K562 (cell line): ENCODE data around the gene ZC3H15. TPM values are rescaled to one million over a fixed set of nuclear protein-coding genes. Genes with fewer than 3 reads are reported as not detected.

Experiments used
- ATAC-seq: fragments of 200-7000 bp; cut with Tn5 transposase; 3 replicates; pipeline ENCODE4 v1.9.1; 2020; ENCODE audit warnings: moderate library complexity
- BruUV-seq: library from RNA; stranded (reverse); fragments of 400-500 nt; replicated peaks from 2 replicates; lab custom pipeline; 2021; lab: Mats Ljungman, UMichigan
- CTCF ChIA-PET: fragments of 300-600 bp; formaldehyde crosslinking; extraction: SDS; loops from one replicate; lab custom pipeline; 2021; ENCODE audit warnings: low intra/inter-chr PET ratio; lab: Yijun Ruan, JAX
- POLR2A ChIA-PET: fragments of 300-600, 350-650 bp; sonication (Branson Sonifier 250); formaldehyde crosslinking; extraction: SDS; loops from one replicate; lab custom pipeline; 2021; ENCODE audit warnings: antibody characterized with exemption, inconsistent platforms; lab: Yijun Ruan, JAX
- DNase-seq, 4 experiments: peaks; one replicate each; pipeline versions ENCODE4 v3.0.0 to v3.0.0-alpha.2; 2011 to 2018; ENCODE audit warnings: low spot score in 3 of 4, mixed read lengths in 3 of 4; ENCODE audit errors: extremely low read depth in 1 of 4
- FAIRE-seq: peaks from 2 replicates; lab custom pipeline; 2011; peaks lifted over from hg19 to GRCh38; lab: Jason Lieb, UNC
- H2AFZ ChIP-seq: 2 replicates; pipeline ENCODE4 v1.6.0; 2011; ENCODE audit warnings: low read depth, low read length, control low read depth, inconsistent platforms
- H3K27ac ChIP-seq: fragments of 200-600 bp; 3 replicates; pipeline ENCODE4 v1.8.0; 2011; ENCODE audit warnings: low read depth, mild to moderate bottlenecking, control low read depth, inconsistent platforms, low read length, moderate library complexity, mixed read lengths; ENCODE audit errors: extremely low read depth
- H3K27me3 ChIP-seq, 2 experiments: fragments of 300-600 bp in 1 of 2; 2 replicates in 1 of 2; 3 replicates in 1 of 2; pipeline versions ENCODE4 v1.6.0 to v1.8.0; 2011; ENCODE audit warnings: inconsistent platforms in 2 of 2, low read length in 2 of 2, mild to moderate bottlenecking in 1 of 2, mixed read lengths in 1 of 2, moderate library complexity in 1 of 2; ENCODE audit not compliant: control insufficient read depth in 2 of 2, insufficient read depth in 2 of 2
- H3K36me3 ChIP-seq: fragments of 300-600 bp; 3 replicates; pipeline ENCODE4 v1.8.0; 2011; ENCODE audit warnings: mild to moderate bottlenecking, low read length, inconsistent platforms; ENCODE audit not compliant: control insufficient read depth, insufficient read depth
- H3K4me1 ChIP-seq, 2 experiments: fragments of 200-600 bp in 1 of 2; replicated peaks in 1 of 2; 2 replicates in 1 of 2; 3 replicates in 1 of 2; pipeline versions ENCODE4 v1.5.1 to v1.8.0; 2011; ENCODE audit warnings: inconsistent platforms in 2 of 2, low read length in 2 of 2, mild to moderate bottlenecking in 1 of 2, mixed read lengths in 1 of 2, moderate library complexity in 1 of 2; ENCODE audit not compliant: control insufficient read depth in 2 of 2, insufficient read depth in 2 of 2
- H3K4me2 ChIP-seq: 2 replicates; pipeline ENCODE4 v1.6.1; 2011; ENCODE audit warnings: low read length, control low read depth, inconsistent platforms, mixed read lengths; ENCODE audit not compliant: insufficient read depth
- H3K4me3 ChIP-seq: fragments of 200-600 bp; sonication (generic), shearing (Covaris generic); 2 replicates; pipeline ENCODE4 v1.5.1; 2016; ENCODE audit warnings: control low read depth, inconsistent platforms
- H3K79me2 ChIP-seq: fragments of 200-600 bp; 3 replicates; pipeline ENCODE4 v1.8.0; 2011; ENCODE audit warnings: low read length, inconsistent platforms; ENCODE audit not compliant: control insufficient read depth, insufficient read depth
- H3K9ac ChIP-seq, 2 experiments: 2 replicates each; pipeline versions ENCODE4 v1.6.0 to v1.6.1; 2011; ENCODE audit warnings: low read depth in 2 of 2, low read length in 2 of 2, control low read depth in 1 of 2, inconsistent platforms in 1 of 2, mild to moderate bottlenecking in 1 of 2, mixed read lengths in 1 of 2; ENCODE audit not compliant: insufficient read depth in 1 of 2
- H3K9me1 ChIP-seq: one replicate; pipeline ENCODE4 v1.6.0; 2011; ENCODE audit warnings: inconsistent platforms, mild to moderate bottlenecking, low read length, moderate library complexity; ENCODE audit not compliant: control insufficient read depth, insufficient read depth
- H3K9me3 ChIP-seq: replicated peaks from 2 replicates; pipeline ENCODE4 v1.5.1; 2011; ENCODE audit warnings: low read depth, low read length, inconsistent platforms; ENCODE audit not compliant: control insufficient read depth, insufficient read depth
- H4K20me1 ChIP-seq: replicated peaks from 2 replicates; pipeline ENCODE4 v1.6.1; 2011; ENCODE audit warnings: low read length, inconsistent platforms, mixed read lengths; ENCODE audit not compliant: control insufficient read depth, insufficient read depth
- KLF1 ChIP-seq: fragments of 450-650 bp; IDR thresholded peaks from 2 replicates; pipeline ENCODE4 v1.6.1; 2016; ENCODE audit warnings: missing genetic modification characterization, missing compliant biosample characterization
- ZFPM2 ChIP-seq: fragments of 250-450 bp; sonication (Bioruptor Pico); IDR thresholded peaks from 2 replicates; pipeline ENCODE4 v1.5.1; 2022; ENCODE audit warnings: mild to moderate bottlenecking
- ZNF253 ChIP-seq: fragments of 250-450 bp; sonication (Bioruptor Pico); conservative IDR thresholded peaks from 2 replicates; pipeline ENCODE4 v1.6.1; 2021; ENCODE audit warnings: mild to moderate bottlenecking
- in situ Hi-C: fragments of 300-500 bp; cut with MboI; formaldehyde crosslinking; loops from 4 replicates; pipeline ENCODE4 v1.15.0; 2018; ENCODE audit warnings: inconsistent platforms, mixed read lengths
- intact Hi-C: fragments of 100-400 bp; cut with micrococcal nuclease; formaldehyde crosslinking; loops from 2 replicates; pipeline ENCODE4 v1.14.2; 2022
- polyA plus RNA-seq, 8 experiments: library from polyadenylated mRNA; depleted of rRNA in 4 of 8; stranded (reverse) in 5 of 8; unstranded in 3 of 8; fragments of >200 nt; fragmentation: Nextera tagmentation in 2 of 8; fragmentation: Illumina TruSeq in 1 of 8; extraction: Ambion mirVana in 2 of 8; extraction: Trizol in 1 of 8; gene quantifications; 2 replicates each; pipeline versions ENCODE4 v1.2.1 to v1.2.3, GENCODE V29; 2011 to 2014; ENCODE audit warnings: inconsistent platforms in 1 of 8, missing spikeins in 1 of 8
- total RNA-seq, 7 experiments: library from RNA; depleted of rRNA in 6 of 7; stranded (reverse); fragments of >200 nt in 6 of 7; fragmentation: Illumina TruSeq in 2 of 7; extraction: Trizol in 2 of 7; gene quantifications; 2 replicates each; pipeline versions ENCODE4 v1.2.1 to v1.2.3, GENCODE V29; 2011 to 2021; ENCODE audit warnings: low replicate concordance in 1 of 7
- TF ChIP-seq, protein P1 (sequence below): fragments of 450-650 bp; IDR thresholded peaks from 2 replicates; pipeline ENCODE4 v1.6.1; 2016; ENCODE audit warnings: mild to moderate bottlenecking, moderate library complexity
- TF ChIP-seq, protein P2 (sequence below): fragments of 450-650 bp; IDR thresholded peaks from 2 replicates; pipeline ENCODE4 v1.6.1; 2017; ENCODE audit warnings: antibody characterized with exemption, mild to moderate bottlenecking

ZC3H15 gene
- total and polyA plus RNA-seq, 9 of the 15 experiments (the other 6 are each of a cell fraction or from before 2014, with no cell fraction given): 132 to 286 (median 189) TPM

DNA sequence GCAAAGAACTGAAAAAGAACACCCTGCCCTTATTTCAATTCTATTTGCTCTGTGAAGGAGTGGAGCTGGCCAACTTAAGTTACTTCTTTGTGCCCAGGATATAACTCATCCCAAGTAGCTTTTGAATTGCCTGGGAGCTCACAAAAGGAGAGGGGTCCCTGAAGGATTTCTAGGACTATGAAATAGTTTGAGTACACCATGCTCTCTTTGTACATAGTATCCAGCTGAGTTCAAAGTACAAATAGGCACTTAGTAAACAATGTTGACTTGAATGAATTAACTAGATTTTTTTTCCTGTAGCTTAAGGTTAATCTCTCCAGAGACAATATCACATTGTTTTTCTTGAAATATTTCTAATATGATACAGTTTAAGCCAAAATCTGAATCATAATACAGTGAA lies 47.7 kb downstream of the ZC3H15 start:
- DNase-seq (no peak), FAIRE-seq (no peak), ATAC-seq (0 out of 3 replicates have a peak, but pooled peaks have one; percentile 5)
- H3K27me3 ChIP-seq: no peaks in the 10 kb centered on the region
- H3K36me3 ChIP-seq: no peaks in the 10 kb centered on the region
- H3K27ac ChIP-seq: no peak overlapping the region
- intact Hi-C loops: no loop called here
- 0 out of 2 replicates have a peak overlapping the region, but pooled peaks have one; percentile 73 for H2AFZ ChIP-seq
- ChIA-PET CTCF (no interaction called here), POLR2A (interaction anchor here (1.1 to 1.4 kb wide), 3 partner anchors 14 to 48 kb away, joined by 3 to 5 read pairs (median 3); partner anchors contain the start of gene ZC3H15)
- in situ Hi-C loops: no loop called here
- no peak overlapping the region for H3K4me2 ChIP-seq
- no peaks in the 10 kb centered on the region for H3K79me2 ChIP-seq
- no TSS peak for BruUV-seq
- no peaks in the 10 kb centered on the region for H3K9me1 ChIP-seq
- no peak overlapping the region for H3K9ac ChIP-seq
- no peaks in the 10 kb centered on the region for H4K20me1 ChIP-seq
- no peaks in the 10 kb centered on the region for H3K9me3 ChIP-seq
- H3K4me1 ChIP-seq: peaks cover 3 to 7% of the 10 kb centered on the region in 2 experiments; a peak in 3 of 5 replicates
- no peak overlapping the region for H3K4me3 ChIP-seq
- TF ChIP-seq, protein P1, sequence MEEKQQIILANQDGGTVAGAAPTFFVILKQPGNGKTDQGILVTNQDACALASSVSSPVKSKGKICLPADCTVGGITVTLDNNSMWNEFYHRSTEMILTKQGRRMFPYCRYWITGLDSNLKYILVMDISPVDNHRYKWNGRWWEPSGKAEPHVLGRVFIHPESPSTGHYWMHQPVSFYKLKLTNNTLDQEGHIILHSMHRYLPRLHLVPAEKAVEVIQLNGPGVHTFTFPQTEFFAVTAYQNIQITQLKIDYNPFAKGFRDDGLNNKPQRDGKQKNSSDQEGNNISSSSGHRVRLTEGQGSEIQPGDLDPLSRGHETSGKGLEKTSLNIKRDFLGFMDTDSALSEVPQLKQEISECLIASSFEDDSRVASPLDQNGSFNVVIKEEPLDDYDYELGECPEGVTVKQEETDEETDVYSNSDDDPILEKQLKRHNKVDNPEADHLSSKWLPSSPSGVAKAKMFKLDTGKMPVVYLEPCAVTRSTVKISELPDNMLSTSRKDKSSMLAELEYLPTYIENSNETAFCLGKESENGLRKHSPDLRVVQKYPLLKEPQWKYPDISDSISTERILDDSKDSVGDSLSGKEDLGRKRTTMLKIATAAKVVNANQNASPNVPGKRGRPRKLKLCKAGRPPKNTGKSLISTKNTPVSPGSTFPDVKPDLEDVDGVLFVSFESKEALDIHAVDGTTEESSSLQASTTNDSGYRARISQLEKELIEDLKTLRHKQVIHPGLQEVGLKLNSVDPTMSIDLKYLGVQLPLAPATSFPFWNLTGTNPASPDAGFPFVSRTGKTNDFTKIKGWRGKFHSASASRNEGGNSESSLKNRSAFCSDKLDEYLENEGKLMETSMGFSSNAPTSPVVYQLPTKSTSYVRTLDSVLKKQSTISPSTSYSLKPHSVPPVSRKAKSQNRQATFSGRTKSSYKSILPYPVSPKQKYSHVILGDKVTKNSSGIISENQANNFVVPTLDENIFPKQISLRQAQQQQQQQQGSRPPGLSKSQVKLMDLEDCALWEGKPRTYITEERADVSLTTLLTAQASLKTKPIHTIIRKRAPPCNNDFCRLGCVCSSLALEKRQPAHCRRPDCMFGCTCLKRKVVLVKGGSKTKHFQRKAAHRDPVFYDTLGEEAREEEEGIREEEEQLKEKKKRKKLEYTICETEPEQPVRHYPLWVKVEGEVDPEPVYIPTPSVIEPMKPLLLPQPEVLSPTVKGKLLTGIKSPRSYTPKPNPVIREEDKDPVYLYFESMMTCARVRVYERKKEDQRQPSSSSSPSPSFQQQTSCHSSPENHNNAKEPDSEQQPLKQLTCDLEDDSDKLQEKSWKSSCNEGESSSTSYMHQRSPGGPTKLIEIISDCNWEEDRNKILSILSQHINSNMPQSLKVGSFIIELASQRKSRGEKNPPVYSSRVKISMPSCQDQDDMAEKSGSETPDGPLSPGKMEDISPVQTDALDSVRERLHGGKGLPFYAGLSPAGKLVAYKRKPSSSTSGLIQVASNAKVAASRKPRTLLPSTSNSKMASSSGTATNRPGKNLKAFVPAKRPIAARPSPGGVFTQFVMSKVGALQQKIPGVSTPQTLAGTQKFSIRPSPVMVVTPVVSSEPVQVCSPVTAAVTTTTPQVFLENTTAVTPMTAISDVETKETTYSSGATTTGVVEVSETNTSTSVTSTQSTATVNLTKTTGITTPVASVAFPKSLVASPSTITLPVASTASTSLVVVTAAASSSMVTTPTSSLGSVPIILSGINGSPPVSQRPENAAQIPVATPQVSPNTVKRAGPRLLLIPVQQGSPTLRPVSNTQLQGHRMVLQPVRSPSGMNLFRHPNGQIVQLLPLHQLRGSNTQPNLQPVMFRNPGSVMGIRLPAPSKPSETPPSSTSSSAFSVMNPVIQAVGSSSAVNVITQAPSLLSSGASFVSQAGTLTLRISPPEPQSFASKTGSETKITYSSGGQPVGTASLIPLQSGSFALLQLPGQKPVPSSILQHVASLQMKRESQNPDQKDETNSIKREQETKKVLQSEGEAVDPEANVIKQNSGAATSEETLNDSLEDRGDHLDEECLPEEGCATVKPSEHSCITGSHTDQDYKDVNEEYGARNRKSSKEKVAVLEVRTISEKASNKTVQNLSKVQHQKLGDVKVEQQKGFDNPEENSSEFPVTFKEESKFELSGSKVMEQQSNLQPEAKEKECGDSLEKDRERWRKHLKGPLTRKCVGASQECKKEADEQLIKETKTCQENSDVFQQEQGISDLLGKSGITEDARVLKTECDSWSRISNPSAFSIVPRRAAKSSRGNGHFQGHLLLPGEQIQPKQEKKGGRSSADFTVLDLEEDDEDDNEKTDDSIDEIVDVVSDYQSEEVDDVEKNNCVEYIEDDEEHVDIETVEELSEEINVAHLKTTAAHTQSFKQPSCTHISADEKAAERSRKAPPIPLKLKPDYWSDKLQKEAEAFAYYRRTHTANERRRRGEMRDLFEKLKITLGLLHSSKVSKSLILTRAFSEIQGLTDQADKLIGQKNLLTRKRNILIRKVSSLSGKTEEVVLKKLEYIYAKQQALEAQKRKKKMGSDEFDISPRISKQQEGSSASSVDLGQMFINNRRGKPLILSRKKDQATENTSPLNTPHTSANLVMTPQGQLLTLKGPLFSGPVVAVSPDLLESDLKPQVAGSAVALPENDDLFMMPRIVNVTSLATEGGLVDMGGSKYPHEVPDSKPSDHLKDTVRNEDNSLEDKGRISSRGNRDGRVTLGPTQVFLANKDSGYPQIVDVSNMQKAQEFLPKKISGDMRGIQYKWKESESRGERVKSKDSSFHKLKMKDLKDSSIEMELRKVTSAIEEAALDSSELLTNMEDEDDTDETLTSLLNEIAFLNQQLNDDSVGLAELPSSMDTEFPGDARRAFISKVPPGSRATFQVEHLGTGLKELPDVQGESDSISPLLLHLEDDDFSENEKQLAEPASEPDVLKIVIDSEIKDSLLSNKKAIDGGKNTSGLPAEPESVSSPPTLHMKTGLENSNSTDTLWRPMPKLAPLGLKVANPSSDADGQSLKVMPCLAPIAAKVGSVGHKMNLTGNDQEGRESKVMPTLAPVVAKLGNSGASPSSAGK: no peak
- no peak for TF ChIP-seq KLF1 (tag)
- TF ChIP-seq ZNF253 (CRISPR knock-in tag): no peak
- no peak for TF ChIP-seq ZFPM2 (CRISPR knock-in tag)
- TF ChIP-seq, protein P2, sequence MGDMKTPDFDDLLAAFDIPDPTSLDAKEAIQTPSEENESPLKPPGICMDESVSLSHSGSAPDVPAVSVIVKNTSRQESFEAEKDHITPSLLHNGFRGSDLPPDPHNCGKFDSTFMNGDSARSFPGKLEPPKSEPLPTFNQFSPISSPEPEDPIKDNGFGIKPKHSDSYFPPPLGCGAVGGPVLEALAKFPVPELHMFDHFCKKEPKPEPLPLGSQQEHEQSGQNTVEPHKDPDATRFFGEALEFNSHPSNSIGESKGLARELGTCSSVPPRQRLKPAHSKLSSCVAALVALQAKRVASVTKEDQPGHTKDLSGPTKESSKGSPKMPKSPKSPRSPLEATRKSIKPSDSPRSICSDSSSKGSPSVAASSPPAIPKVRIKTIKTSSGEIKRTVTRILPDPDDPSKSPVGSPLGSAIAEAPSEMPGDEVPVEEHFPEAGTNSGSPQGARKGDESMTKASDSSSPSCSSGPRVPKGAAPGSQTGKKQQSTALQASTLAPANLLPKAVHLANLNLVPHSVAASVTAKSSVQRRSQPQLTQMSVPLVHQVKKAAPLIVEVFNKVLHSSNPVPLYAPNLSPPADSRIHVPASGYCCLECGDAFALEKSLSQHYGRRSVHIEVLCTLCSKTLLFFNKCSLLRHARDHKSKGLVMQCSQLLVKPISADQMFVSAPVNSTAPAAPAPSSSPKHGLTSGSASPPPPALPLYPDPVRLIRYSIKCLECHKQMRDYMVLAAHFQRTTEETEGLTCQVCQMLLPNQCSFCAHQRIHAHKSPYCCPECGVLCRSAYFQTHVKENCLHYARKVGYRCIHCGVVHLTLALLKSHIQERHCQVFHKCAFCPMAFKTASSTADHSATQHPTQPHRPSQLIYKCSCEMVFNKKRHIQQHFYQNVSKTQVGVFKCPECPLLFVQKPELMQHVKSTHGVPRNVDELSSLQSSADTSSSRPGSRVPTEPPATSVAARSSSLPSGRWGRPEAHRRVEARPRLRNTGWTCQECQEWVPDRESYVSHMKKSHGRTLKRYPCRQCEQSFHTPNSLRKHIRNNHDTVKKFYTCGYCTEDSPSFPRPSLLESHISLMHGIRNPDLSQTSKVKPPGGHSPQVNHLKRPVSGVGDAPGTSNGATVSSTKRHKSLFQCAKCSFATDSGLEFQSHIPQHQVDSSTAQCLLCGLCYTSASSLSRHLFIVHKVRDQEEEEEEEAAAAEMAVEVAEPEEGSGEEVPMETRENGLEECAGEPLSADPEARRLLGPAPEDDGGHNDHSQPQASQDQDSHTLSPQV: no peak
